Left kidney (tissue), 8 donors: ENCODE data around the gene NAAA. TPM values are rescaled to one million over a fixed set of nuclear protein-coding genes. Genes with fewer than 3 reads are reported as not detected.
"Not testable (repeated sequence)": the region's sequence is repeated elsewhere in the genome, so short reads cannot be mapped to it uniquely, and the experiment has no call there.

Source experiments
- DNase-seq: peaks from one replicate; pipeline ENCODE4 v3.0.0-alpha.2; 2013
- long read RNA-seq, 8 donors: transcript quantifications; one replicate each; lab custom pipeline, GENCODE V29; 2026
- polyA plus RNA-seq: library from polyadenylated mRNA; unstranded; fragments of 120-200 nt; gene quantifications from one replicate; pipeline ENCODE4 v1.2.1, GENCODE V29; 2013; ENCODE audit not compliant: insufficient read length

NAAA gene
- 23.4 TPM for polyA plus RNA-seq
- long read RNA-seq, donor 1, partial matches to known transcripts: 0 of 4 reads
- long read RNA-seq, donor 1, other reads (novel, unspliced or antisense): 0 of 4 reads
- long read RNA-seq, donor 2, partial matches to known transcripts: 0 of 1 reads
- long read RNA-seq, donor 2, other reads (novel, unspliced or antisense): 0 of 1 reads
- long read RNA-seq, donor 3, partial matches to known transcripts: 0 of 2 reads
- long read RNA-seq, donor 3, other reads (novel, unspliced or antisense): 0 of 2 reads
- long read RNA-seq, donor 4: 0 reads
- long read RNA-seq, donor 5, partial matches to known transcripts: 0 of 2 reads
- long read RNA-seq, donor 5, other reads (novel, unspliced or antisense): 0 of 2 reads
- long read RNA-seq, donor 6, partial matches to known transcripts: 5 of 7 reads
- long read RNA-seq, donor 6, other reads (novel, unspliced or antisense): 0 of 7 reads
- long read RNA-seq, donor 7, partial matches to known transcripts: 0 of 3 reads
- long read RNA-seq, donor 7, other reads (novel, unspliced or antisense): 0 of 3 reads
- long read RNA-seq, donor 8: 0 reads

DNA sequence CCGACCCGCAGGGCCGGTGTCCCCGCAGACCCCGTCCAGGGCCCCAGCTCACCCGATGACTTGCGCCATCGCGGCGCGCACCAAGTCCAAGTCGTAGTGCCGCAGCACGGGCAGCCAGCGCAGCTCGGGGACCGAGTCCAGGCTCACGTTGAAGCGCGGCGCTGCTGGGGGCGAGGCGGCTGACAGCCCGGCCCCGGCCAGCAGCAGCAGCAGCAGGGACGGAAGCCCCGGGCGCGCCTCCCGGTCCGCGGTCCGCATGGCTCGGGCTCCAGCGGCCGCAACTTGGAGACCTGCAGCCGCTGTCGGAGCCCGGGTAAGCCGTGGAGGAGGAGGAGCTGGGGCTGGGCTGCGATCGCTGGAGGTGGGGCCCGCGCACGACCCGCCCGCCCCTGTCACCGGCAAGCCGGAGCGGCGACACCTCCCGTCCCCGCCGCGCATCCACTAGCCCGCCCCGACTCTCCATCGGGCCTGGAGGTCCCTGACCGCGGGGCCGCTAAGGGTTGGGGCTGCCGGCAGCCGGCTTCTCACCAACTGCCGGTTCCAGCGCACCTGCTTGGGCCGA lies at the start of gene NAAA:
NAAA (minus strand) TSS at position 322 of the 562 bp plus-strand sequence; CDS start at position 258, 64 bp downstream.
- peak; percentile 63 for DNase-seq

DNA sequence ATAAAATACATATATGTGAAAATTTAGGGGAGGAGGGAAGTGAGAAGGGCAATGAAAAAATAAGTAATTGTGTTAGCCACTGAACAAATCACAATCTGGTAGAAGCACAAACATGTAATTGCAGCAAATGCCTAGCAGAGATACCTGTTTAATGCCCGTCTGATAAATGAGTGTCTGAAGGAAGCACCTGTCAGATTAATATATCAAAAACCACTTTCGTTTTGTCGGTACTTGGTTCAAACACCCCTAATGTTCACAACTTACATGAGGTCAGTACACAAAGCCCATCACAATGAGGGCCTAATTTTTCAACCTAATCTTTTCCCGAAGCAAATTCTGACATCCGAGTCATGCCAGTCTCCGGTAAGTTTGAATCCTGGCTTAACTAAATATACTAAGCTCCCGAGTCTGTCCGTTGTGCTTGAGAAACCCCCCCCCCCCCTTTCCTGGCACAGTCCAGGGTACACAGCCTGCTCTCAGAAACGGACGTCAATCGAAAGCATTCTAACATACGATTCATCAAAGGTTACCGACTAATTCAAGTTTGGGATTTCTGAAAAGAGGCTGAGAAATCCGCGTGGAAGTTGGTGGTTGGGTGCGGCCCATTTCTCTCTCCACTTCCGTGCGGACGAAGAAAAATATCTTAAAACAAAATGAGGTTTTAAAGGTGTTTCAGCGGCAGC lies 49.2 kb upstream of the NAAA start:
- no peak for DNase-seq

DNA sequence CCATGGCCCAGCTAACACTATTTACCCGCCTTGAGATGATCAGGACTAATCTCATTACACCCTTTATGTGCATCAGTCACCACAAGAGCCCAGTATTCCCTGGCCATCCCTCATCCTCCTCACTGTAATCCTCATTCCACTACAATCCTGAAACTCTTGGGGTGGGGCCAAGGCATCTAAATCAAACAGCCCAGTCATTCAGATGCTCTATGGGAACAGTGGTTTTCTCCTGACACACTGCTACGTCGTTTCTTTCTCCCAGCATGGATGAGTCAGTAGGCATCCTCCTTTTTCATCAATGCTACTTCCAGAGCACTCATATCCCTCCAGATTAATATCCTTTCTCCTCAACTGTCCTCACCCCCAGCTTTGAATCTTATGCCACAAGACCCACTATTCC lies 44.3 kb upstream of the NAAA start:
- DNase-seq: no peak

DNA sequence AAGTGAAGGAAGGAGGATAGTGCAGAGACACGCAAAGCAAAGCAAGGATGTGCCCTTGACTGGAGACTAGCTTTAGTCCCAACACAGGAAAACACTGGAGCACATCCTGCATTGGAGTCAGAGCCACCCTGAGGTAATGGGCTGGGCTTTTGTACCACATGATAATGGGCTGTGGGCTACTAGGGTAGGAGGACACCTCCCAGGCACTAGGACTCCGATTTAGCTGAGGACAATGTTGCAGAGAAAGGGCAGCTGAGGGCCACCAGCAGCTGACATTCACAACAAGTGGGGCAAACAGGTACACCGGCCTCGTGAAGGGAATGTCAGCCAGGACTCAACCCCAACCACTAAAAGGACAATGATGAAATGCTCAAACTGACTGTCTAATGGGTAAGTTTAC lies 39.8 kb upstream of the NAAA start:
- no peak for DNase-seq

DNA sequence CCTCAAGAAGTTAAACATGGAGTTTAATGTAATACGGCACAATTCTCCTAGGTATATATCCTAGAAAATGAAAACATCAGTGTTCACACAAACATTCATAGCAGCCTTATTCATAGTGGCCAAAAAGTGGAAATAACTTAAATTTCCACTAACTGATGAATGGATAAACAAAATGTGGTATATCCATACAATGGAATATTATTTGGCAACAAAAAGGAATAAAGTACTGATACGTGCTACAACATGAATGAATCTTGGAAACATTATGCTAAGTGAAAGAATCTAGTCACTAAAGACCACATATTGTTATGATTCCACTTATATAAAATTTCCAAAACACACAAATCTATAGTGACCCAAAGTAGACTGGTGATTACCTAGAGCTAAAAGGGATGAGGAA lies 35.4 kb upstream of the NAAA start:
- DNase-seq: no peak

DNA sequence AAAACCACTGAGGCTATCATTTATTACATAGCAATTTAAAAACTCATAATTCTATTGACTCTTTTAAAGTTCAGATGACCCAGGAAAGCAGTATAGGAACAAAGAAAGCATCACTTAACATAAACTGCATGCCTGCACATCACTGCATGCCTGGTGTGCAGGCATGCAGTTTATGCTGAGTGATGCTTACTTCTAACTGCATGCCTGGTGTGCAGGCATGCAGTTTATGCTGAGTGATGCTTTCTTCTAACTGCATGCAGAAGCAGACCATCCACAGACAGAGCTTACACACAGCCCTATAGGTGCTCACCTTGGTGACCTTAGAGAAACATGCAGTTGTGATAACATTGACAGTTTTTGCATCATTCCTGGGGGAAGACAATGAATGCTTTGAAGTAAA lies 33.0 kb upstream of the NAAA start:
- no peak for DNase-seq

DNA sequence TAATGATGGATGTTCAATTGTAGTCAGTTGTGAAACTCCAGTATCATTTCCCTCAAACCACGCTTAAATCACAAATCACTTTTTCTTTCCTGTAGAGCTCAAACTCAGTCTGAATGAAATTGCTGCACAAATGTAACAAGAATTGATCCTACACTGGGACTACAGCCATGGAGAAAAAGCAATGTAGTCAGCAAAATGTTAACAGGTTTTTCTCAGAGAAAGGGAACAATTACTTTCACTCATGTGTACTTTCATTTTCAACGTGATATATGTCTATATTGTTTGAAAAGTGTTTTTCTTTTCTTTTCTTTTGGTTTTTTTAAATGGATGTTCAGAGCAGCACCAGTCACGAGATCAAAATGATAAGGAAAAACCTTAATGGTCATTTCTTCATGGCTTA lies 27.3 kb upstream of the NAAA start:
- DNase-seq: no peak

DNA sequence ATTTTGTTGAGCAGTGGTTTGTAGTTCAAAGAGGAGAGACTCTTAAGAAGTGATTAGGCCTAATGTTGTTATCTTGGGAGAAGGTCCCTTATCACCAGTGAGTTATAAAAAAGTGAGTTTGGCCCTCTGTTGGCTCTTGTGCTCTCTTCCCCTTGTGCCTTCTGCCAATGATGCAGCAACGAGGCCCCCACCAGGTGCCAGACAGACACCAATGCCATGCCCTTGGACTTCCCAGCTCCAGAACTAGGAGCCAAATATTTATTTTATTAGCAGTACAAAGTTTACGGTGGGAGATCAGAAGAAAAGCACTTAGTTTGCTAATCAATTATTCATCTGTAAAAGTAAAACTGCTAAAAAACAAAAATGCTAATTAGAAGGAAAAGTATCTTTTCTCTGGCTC lies 22.7 kb upstream of the NAAA start:
- DNase-seq: no peak

DNA sequence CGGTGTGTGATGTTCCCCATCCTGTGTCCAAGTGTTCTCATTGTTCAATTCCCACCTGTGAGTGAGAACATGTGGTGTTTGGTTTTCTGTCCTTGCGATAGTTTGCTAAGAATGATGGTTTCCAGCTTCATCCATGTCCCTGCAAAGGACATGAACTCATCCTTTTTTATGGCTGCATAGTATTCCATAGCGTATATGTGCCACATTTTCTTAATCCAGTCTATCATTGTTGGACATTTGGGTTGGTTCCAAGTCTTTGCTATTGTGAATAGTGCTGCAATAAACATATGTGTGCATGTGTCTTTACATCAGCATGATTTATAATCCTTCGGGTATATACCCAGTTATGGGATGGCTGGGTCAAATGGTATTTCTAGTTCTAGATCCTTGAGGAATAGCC lies 21.3 kb upstream of the NAAA start:
- not testable (repeated sequence) for DNase-seq

DNA sequence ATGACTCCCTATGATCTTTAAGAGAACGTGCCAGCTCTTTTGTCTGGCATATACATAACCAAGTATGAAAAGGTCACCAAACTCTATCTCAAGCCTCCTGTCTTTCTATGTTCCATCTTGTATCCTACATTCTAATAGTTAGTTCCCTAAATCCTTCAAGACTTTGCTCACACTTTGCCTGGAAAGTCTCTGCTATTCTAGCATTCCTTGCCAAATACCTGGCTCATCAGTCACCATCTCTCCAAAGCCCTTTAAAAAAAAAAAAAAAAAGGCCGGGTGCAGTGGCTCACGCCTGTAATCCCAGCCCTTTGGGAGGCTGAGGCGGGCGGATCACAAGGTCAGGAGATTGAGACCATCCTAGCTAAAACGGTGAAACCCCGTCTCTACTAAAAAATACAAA lies 17.7 kb upstream of the NAAA start:
- DNase-seq: not testable (repeated sequence)

DNA sequence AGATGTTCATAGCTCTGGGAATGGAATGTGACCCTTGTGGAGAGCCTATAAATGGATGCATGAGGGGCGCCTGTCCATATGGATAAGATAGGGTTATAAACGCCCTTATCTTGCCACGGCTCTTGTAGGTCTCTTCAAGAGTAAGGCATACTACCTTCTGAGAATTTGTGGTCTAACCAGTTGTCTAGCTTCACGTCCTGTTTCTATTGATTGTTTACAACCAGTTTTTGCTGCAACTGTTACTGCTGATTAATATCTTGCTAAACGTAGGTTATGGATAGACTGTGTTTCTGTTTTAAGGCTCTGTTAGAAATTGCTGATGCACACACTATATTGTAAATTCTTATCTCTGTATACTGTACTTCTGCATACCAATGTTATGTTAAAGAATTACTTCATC lies 14.0 kb upstream of the NAAA start:
- DNase-seq: not testable (repeated sequence)

DNA sequence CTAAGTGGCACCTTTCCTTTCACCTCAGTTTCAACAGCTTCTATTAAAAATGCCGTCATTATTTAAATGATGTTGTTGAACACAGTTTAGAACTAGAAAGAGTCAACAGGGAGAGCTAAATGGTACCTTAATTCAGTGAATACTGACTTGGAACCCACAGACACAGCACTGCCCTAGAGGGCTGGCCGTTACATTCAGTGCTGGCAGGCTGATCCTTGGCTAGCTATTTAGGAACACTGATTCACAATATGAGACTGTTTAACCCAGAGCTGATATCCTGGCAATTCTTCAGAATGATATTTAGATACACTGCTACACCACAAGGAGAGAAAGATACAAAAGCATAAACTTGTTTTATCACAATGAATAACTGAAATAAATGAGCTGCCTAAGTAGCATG lies 12.7 kb upstream of the NAAA start:
- DNase-seq: no peak

DNA sequence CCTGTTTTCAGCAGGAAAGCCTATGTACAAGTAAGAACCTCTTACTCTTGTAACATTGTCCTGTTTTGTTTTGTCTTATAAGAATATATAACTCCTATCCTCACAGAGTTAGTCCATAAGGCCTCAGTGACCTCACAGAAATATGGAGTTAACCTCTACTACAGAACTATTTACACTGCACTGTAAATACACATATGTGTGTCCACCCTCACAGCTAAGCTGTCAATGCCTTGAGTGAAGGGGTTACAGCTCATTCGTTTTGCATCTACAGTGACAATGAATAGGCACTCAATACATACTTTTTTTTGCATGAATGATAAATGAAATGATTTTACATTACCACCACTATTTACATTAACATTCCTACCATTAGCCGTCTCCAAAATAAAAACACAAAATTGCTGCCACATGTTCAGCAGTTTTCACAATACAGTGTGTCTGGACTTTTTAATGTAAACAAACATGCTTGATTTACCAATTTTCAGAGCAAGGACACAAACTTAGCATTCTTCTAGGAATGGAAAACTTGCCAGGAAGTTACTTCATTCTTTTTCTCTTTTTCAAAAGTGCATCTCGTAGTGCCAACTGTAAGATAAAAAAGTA lies 9.5 kb upstream of the NAAA start:
- no peak for DNase-seq

DNA sequence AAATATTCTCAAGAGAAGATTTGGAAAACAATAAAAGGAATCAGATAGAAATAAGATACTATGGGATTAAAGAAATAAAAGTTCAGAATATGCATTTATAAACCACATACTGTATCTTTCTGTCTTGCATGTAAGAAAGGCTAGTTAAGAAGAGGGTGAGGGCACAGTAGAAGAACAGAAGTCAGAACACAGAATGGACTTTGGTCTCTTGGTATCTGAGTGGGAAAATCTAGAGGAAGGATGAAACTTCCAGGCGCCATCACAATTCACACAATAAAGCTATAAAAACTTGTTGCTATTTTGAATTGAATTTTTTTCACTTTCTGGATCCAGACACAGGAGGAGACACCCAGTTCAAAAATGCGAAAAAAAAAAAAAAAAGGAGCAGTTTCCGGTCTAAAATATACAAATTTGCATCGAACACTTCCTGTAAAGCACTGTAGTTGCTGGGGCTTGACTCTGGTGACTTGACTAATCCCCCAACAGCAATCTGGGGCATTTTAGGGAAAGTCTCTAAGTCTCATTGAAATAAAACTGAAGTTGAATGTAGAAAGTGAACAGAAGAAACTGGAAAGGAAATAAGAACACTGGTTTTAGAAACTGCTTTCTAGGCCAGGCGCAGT lies 8.1 kb upstream of the NAAA start:
- no peak for DNase-seq

DNA sequence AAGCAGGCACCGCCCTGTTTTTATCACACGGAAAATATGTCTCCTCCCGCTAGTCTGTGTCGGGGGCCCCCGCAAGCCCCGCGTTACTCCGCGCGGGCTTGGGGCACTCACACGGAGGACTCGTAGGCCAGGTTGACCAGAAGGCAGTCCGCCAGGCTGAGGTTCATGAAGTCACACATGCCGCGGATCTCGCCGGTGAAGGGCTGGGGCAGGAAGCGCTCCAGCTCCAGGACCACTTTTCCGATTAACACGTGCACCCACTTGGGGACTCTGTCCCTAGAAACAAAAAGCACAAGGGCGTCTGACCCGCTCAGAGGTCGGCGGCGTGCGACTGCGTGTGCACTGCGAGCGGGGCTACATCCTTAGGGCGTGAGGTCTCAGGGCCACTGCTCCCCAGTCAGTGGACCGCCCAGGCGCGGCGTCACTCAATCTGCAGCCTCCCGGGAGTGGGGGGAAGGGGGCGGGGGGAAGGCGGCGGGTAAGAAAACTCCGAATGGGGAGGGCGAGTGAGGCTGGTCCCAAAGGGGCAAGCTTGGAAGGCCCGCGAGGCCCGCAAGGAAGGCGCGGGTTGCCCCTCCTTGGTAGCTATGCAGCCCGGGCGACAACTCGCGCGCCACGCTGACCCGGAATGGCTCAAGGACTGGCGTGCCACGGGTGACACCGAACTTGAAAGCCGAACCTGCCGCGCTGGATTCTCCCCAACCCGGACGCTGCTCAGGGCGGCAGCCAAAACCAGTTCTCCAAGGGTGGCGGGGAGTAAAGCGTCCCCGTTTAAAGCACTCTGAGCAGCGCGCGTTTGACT lies 722 bp downstream of the NAAA start:
- DNase-seq: peak; percentile 49

DNA sequence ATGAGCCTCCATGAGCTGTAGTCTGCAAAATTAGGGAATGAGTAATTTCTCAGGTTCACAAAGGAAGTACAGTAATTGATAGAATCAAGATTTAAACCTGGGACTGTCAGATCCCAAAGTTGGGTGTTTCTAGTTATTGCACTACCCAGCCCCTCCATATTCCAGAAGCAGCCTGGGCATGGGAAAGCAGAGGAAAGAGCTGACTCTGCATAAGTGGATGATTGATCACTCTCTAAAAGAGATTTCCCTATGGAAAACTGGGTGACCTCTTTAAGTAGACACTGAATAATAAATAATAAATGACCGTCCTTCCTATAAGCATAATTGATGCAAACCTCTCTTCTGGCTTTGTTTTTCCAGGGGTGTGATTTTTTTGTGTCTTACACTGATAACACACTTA lies 5.2 kb downstream of the NAAA start:
- no peak for DNase-seq

DNA sequence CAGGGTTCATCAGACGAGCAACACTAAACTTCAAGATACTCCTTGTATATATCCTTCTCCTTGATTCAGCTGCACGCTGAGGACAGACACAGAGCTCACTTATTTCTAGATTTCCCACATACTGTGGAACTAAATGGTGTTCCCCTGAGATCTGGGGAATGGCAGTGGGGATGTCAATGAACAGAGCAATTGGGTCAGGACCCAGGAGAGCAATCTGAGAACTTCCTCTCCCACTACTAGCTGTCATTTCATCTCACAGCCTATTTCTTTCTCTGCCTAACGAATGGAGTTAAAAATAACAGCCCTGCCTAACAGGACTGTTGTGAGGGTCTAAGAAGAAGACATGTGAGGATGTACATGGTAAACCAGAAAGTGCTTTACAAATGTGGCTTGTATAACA lies 10.7 kb downstream of the NAAA start:
- no peak for DNase-seq

DNA sequence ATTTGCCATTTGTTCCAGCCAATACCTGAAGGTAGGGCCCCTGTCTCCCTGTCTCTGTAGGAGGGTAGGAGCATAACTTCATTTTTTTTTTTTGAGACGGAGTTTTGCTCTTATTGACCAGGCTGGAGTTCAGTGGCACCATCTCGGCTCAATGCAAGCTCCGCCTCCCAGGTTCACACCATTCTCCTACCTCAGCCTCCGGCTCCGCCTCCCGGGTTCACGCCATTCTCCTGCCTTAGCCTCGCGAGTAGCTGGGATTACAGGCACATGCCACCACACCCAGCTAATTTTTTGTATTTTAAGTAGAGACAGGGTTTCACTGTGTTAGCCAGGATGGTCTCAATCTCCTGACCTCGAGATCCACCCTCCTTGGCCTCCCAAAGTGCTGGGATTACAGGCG lies 15.9 kb downstream of the NAAA start:
- not testable (repeated sequence) for DNase-seq

DNA sequence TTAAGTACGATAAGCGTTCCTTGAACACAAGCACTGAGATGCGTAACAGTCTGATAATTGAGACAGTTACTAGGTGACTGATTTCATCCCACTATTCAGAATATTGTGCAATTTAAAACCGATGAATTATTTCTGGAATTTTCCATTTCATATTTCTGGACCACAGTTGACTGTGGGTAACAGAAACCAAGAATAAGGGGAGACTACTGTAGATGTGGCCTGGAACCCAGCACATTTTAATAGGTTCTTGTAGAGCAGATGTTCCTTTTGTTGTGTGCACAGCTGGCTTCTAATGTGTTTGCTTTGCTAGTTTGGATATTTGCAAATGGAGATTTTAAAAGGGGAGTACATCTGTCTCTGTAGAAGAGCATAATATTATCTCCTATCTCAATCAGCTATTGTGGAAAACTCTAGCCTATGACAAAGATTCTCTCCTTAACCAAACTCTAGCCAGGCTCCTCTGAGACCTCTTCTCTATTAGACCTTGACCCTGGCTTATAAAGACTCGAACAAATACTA lies 16.4 kb downstream of the NAAA start:
- DNase-seq: no peak

DNA sequence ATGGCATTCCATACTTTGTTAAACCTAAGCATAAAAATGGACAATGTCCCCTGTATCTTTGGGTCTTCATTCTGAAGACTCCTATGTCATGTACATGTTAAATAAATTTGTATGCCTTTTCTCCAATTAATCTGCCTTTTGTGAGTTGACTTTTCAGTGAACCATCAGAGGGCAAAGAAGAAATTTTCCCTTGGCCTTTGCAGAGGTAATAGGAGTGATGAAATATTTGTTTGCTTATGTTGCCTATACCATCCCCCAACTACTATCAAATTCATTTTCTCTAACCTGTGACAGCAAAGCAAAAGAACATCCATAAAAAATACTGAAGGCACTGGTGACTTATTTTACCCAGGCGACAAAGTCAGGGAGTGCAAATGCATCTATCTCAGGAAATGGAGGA lies 18.2 kb downstream of the NAAA start:
- DNase-seq: no peak

DNA sequence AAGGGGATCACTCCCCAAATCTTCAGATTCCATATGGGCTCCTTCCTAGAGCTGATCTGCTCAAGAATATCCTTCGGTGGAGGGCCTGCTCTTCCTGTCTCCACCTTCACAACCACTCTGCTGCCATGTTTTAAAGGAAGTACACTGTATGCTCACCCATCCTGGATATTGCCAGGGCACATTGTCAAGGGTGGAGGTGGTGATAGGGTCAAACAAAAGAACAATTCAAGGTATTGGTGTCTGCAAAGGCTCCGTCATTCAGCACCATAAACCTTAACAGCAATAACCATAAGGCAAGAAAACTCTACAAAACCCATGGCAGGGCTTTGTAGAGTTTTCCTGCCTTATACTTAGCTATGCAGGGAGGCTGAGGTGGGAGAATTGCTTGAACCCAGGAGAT lies 18.9 kb downstream of the NAAA start:
- DNase-seq: no peak
